ENCODE measurements around the gene PCIF1. TPM values are rescaled to one million over a fixed set of nuclear protein-coding genes. Genes with fewer than 3 reads are reported as not detected.

PCIF1 gene
- total and polyA plus RNA-seq, 5 donors from 2014 or later = 82.0 to 95.3 (median 92.3) TPM

GRCh38 chr20:45958593-45958992 lies 24.1 kb downstream of the PCIF1 start:
- Mint-ChIP-seq H3K9me3 (no peaks in the 10 kb centered on the region), H3K4me1 (peaks cover 0 to 2% (median 0%) of the 10 kb centered on the region in 4 donors), H3K4me3 (no peak overlapping the region), H3K27me3 (no peaks in the 10 kb centered on the region), H3K27ac (peak overlapping the region in 1 of 3 donors; percentile 32), H3K36me3 (peaks cover 40% of the 10 kb centered on the region)
- peaks cover 77% of the 10 kb centered on the region for H3K36me3 ChIP-seq (ENCODE audit: control insufficient read depth, insufficient read depth, low read length)
- H3K4me3 ChIP-seq (ENCODE audit: low read depth, low read length) = no peak overlapping the region
- H3K27me3 ChIP-seq (ENCODE audit: control insufficient read depth, insufficient read depth, low read length) = no peaks in the 10 kb centered on the region
- DNase-seq (no peak), ATAC-seq (ENCODE audit: low read depth in 2 of 2) (no peak)
- H3K27ac ChIP-seq (ENCODE audit: insufficient read depth, low read length, poor library complexity, severe bottlenecking) = no peak overlapping the region
- H3K9me3 ChIP-seq (ENCODE audit: control insufficient read depth in 2 of 2, low read length in 2 of 2) = no peaks in the 10 kb centered on the region
- no peaks in the 10 kb centered on the region for H3K4me1 ChIP-seq (ENCODE audit: control insufficient read depth, insufficient read depth, low read length, poor library complexity, severe bottlenecking)

DNA sequence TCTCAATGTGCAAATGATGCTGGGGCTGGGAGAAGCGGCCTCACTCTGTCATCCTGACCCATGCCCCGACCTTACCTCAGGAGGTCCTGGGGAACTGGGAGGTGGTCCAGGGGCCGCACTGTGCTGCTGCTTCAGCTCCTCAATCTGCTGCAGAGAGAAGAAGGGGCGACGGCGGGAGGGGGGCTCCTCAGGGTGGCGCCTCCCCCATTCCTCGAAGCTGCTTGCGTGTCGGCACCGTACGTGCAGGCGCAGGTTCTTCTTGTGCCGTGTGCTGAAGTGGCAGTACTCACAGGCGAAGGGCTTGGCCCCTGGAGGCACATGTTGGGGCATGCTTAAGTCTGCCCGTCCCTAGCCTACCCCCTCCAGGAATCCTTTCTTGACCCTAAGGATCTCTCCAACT lies 24.6 kb downstream of the PCIF1 start:
- Mint-ChIP-seq H3K4me3 (no peak overlapping the region), H3K36me3 (peaks cover 40% of the 10 kb centered on the region), H3K4me1 (peaks cover 0 to 2% (median 0%) of the 10 kb centered on the region in 4 donors), H3K27me3 (no peaks in the 10 kb centered on the region), H3K9me3 (no peaks in the 10 kb centered on the region), H3K27ac (no peak overlapping the region)
- H3K27me3 ChIP-seq (ENCODE audit: control insufficient read depth, insufficient read depth, low read length) = no peaks in the 10 kb centered on the region
- no peak for DNase-seq
- H3K4me1 ChIP-seq (ENCODE audit: control insufficient read depth, insufficient read depth, low read length, poor library complexity, severe bottlenecking) = no peaks in the 10 kb centered on the region
- no peak overlapping the region for H3K27ac ChIP-seq (ENCODE audit: insufficient read depth, low read length, poor library complexity, severe bottlenecking)
- no peak overlapping the region for H3K4me3 ChIP-seq (ENCODE audit: low read depth, low read length)
- H3K9me3 ChIP-seq (ENCODE audit: control insufficient read depth in 2 of 2, low read length in 2 of 2) = no peaks in the 10 kb centered on the region
- no peak for ATAC-seq (ENCODE audit: low read depth in 2 of 2)
- peaks cover 82% of the 10 kb centered on the region for H3K36me3 ChIP-seq (ENCODE audit: control insufficient read depth, insufficient read depth, low read length)

- no peak for ATAC-seq (ENCODE audit: low read depth in 2 of 2)
- no peaks in the 10 kb centered on the region for H3K9me3 Mint-ChIP-seq
- no peak overlapping the region for H3K27ac ChIP-seq (ENCODE audit: insufficient read depth, low read length, poor library complexity, severe bottlenecking)
- H3K4me3 ChIP-seq (ENCODE audit: low read depth, low read length) = no peak overlapping the region
- peaks cover 0 to 2% (median 0%) of the 10 kb centered on the region in 4 donors for H3K4me1 Mint-ChIP-seq
- H3K36me3 Mint-ChIP-seq = peaks cover 40% of the 10 kb centered on the region
- H3K27me3 ChIP-seq (ENCODE audit: control insufficient read depth, insufficient read depth, low read length) = no peaks in the 10 kb centered on the region
- no peak overlapping the region for H3K4me3 Mint-ChIP-seq
- DNase-seq = no peak
- no peaks in the 10 kb centered on the region for H3K4me1 ChIP-seq (ENCODE audit: control insufficient read depth, insufficient read depth, low read length, poor library complexity, severe bottlenecking)
- H3K9me3 ChIP-seq (ENCODE audit: control insufficient read depth in 2 of 2, low read length in 2 of 2) = no peaks in the 10 kb centered on the region
- no peak overlapping the region for H3K27ac Mint-ChIP-seq
- H3K36me3 ChIP-seq (ENCODE audit: control insufficient read depth, insufficient read depth, low read length) = peaks cover 91% of the 10 kb centered on the region
- H3K27me3 Mint-ChIP-seq = no peaks in the 10 kb centered on the region
These were observed 25.6 kb downstream of the PCIF1 start for GRCh38 chr20:45959956-45960630.

GRCh38 chr20:45962031-45962755 lies 27.7 kb downstream of the PCIF1 start:
- H3K4me1 ChIP-seq (ENCODE audit: control insufficient read depth, insufficient read depth, low read length, poor library complexity, severe bottlenecking) = no peaks in the 10 kb centered on the region
- peaks cover 92% of the 10 kb centered on the region for H3K36me3 ChIP-seq (ENCODE audit: control insufficient read depth, insufficient read depth, low read length)
- ATAC-seq (ENCODE audit: low read depth in 2 of 2) = no peak
- no peaks in the 10 kb centered on the region for H3K27me3 ChIP-seq (ENCODE audit: control insufficient read depth, insufficient read depth, low read length)
- H3K4me3 ChIP-seq (ENCODE audit: low read depth, low read length) = no peak overlapping the region
- Mint-ChIP-seq H3K9me3 (no peaks in the 10 kb centered on the region), H3K27me3 (no peaks in the 10 kb centered on the region), H3K4me3 (no peak overlapping the region), H3K4me1 (peaks cover 0 to 4% (median 0%) of the 10 kb centered on the region in 4 donors), H3K36me3 (peaks cover 33% of the 10 kb centered on the region), H3K27ac (peak overlapping the region in 1 of 3 donors; percentile 59)
- no peak for DNase-seq
- H3K27ac ChIP-seq (ENCODE audit: insufficient read depth, low read length, poor library complexity, severe bottlenecking) = no peak overlapping the region
- no peaks in the 10 kb centered on the region for H3K9me3 ChIP-seq (ENCODE audit: control insufficient read depth in 2 of 2, low read length in 2 of 2)

- Mint-ChIP-seq H3K36me3 (peaks cover 37% of the 10 kb centered on the region), H3K27me3 (no peaks in the 10 kb centered on the region), H3K4me3 (peak overlapping the region in 2 of 4 donors; percentile 54 to 71), H3K4me1 (peaks cover 0 to 4% (median 0%) of the 10 kb centered on the region in 4 donors), H3K27ac (peak overlapping the region in 2 of 3 donors; percentile 15 to 65), H3K9me3 (no peaks in the 10 kb centered on the region)
- no peaks in the 10 kb centered on the region for H3K9me3 ChIP-seq (ENCODE audit: control insufficient read depth in 2 of 2, low read length in 2 of 2)
- H3K4me1 ChIP-seq (ENCODE audit: control insufficient read depth, insufficient read depth, low read length, poor library complexity, severe bottlenecking) = peaks cover under 1% of the 10 kb centered on the region
- H3K27ac ChIP-seq (ENCODE audit: insufficient read depth, low read length, poor library complexity, severe bottlenecking) = no peak overlapping the region
- H3K27me3 ChIP-seq (ENCODE audit: control insufficient read depth, insufficient read depth, low read length) = no peaks in the 10 kb centered on the region
- peak in 2 of 3 donors; percentile 40 to 63 for DNase-seq
- no peak for ATAC-seq (ENCODE audit: low read depth in 2 of 2)
- H3K4me3 ChIP-seq (ENCODE audit: low read depth, low read length) = no peak overlapping the region
- H3K36me3 ChIP-seq (ENCODE audit: control insufficient read depth, insufficient read depth, low read length) = peaks cover 92% of the 10 kb centered on the region
These were observed 28.8 kb downstream of the PCIF1 start for GRCh38 chr20:45963059-45964005.

DNA sequence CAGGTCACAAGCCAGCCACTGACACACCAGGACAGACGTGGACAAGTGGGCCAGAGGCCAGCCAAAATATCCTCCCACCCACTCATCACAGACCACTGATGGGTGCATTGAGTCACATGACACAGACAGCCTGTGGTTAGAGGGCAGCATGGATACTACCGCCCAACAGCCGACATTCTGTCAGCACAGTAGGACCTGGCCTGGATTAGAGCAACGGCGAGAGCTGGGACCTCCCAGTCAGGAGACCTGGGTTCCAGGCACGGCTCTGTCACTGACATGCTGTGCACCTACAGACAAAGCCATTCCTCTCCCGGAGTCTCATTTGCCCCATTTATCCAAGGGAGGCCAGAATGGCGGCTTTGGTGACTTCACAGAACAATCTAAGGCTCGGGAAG lies 29.5 kb downstream of the PCIF1 start:
- Mint-ChIP-seq H3K4me1 (peaks cover 0 to 4% (median under 1%) of the 10 kb centered on the region in 4 donors), H3K9me3 (no peaks in the 10 kb centered on the region), H3K27me3 (no peaks in the 10 kb centered on the region), H3K27ac (no peak overlapping the region), H3K36me3 (peaks cover 31% of the 10 kb centered on the region), H3K4me3 (no peak overlapping the region)
- no peak overlapping the region for H3K4me3 ChIP-seq (ENCODE audit: low read depth, low read length)
- H3K27me3 ChIP-seq (ENCODE audit: control insufficient read depth, insufficient read depth, low read length) = no peaks in the 10 kb centered on the region
- H3K36me3 ChIP-seq (ENCODE audit: control insufficient read depth, insufficient read depth, low read length) = peaks cover 92% of the 10 kb centered on the region
- H3K27ac ChIP-seq (ENCODE audit: insufficient read depth, low read length, poor library complexity, severe bottlenecking) = no peak overlapping the region
- ATAC-seq (ENCODE audit: low read depth in 2 of 2) = no peak
- H3K9me3 ChIP-seq (ENCODE audit: control insufficient read depth in 2 of 2, low read length in 2 of 2) = no peaks in the 10 kb centered on the region
- peaks cover 7% of the 10 kb centered on the region for H3K4me1 ChIP-seq (ENCODE audit: control insufficient read depth, insufficient read depth, low read length, poor library complexity, severe bottlenecking)
- DNase-seq = no peak

- Mint-ChIP-seq H3K9me3 (no peaks in the 10 kb centered on the region), H3K27ac (no peak overlapping the region), H3K4me1 (peaks cover 4 to 18% (median 10%) of the 10 kb centered on the region in 4 donors), H3K36me3 (peaks cover 17% of the 10 kb centered on the region), H3K27me3 (no peaks in the 10 kb centered on the region), H3K4me3 (peak overlapping the region in 2 of 4 donors; percentile 32 to 89)
- ATAC-seq (ENCODE audit: low read depth in 2 of 2) (no peak), DNase-seq (no peak)
- Histone ChIP-seq H3K9me3 (ENCODE audit: control insufficient read depth in 2 of 2, low read length in 2 of 2) (no peaks in the 10 kb centered on the region), H3K36me3 (ENCODE audit: control insufficient read depth, insufficient read depth, low read length) (peaks cover 83% of the 10 kb centered on the region), H3K4me3 (ENCODE audit: low read depth, low read length) (no peak overlapping the region), H3K27me3 (ENCODE audit: control insufficient read depth, insufficient read depth, low read length) (no peaks in the 10 kb centered on the region), H3K27ac (ENCODE audit: insufficient read depth, low read length, poor library complexity, severe bottlenecking) (no peak overlapping the region), H3K4me1 (ENCODE audit: control insufficient read depth, insufficient read depth, low read length, poor library complexity, severe bottlenecking) (peaks cover 21% of the 10 kb centered on the region)
These were observed 30.9 kb downstream of the PCIF1 start for GRCh38 chr20:45965169-45966002.
